ENCODE results near the gene ASCL3.

GRCh38 chr11:8928981-8929615, 13.7 kb downstream of the ASCL3 start:
- TF ChIP-seq POLR2A (IDR thresholded peaks at IDR 0.05) (no peak), CTCF (IDR thresholded peaks at IDR 0.05) (no peak), EP300 (IDR thresholded peaks at IDR 0.05) (no peak), POLR2AphosphoS5 (IDR thresholded peaks at IDR 0.05) (no peak)
